Chondrocyte (in vitro differentiated cells): ENCODE measurements around the gene TECPR1. TPM values are rescaled to one million over a fixed set of nuclear protein-coding genes. Genes with fewer than 3 reads are reported as not detected.

Experiments used
- DNase-seq: peaks from one replicate; pipeline ENCODE4 v3.0.0; 2021; ENCODE audit warnings: mixed read lengths, low spot score
- H3K27ac Mint-ChIP-seq: one replicate; pipeline ENCODE4 v1.8.0; 2021; ENCODE audit warnings: mild to moderate bottlenecking, moderate library complexity, mixed read lengths; ENCODE audit not compliant: unreplicated experiment
- H3K27me3 Mint-ChIP-seq: 2 replicates; pipeline ENCODE4 v1.8.0; 2021; ENCODE audit warnings: low read depth, mixed read lengths
- H3K36me3 Mint-ChIP-seq: 2 replicates; pipeline ENCODE4 v1.8.0; 2021; ENCODE audit warnings: low read depth, mixed read lengths
- H3K4me1 Mint-ChIP-seq: 2 replicates; pipeline ENCODE4 v1.8.0; 2021; ENCODE audit warnings: low read depth, mild to moderate bottlenecking, mixed read lengths
- H3K4me3 Mint-ChIP-seq: one replicate; pipeline ENCODE4 v1.8.0; 2021; ENCODE audit warnings: mild to moderate bottlenecking, moderate library complexity, mixed read lengths; ENCODE audit not compliant: unreplicated experiment
- H3K9me3 Mint-ChIP-seq: 2 replicates; pipeline ENCODE4 v1.8.0; 2021; ENCODE audit warnings: low read depth, mixed read lengths
- total RNA-seq: library from RNA; stranded (reverse); gene quantifications from 3 replicates; pipeline ENCODE4 v1.2.1, GENCODE V29; 2021
- TF ChIP-seq, protein P1 (sequence below): fragments of 200-600 bp; sonication (generic); IDR thresholded peaks from 2 replicates; pipeline ENCODE4 v1.5.0; 2021; ENCODE audit warnings: antibody characterized with exemption, mild to moderate bottlenecking, moderate library complexity

The TECPR1 gene
- total RNA-seq, 1 donor from 2014 or later = 27.3 TPM

DNA sequence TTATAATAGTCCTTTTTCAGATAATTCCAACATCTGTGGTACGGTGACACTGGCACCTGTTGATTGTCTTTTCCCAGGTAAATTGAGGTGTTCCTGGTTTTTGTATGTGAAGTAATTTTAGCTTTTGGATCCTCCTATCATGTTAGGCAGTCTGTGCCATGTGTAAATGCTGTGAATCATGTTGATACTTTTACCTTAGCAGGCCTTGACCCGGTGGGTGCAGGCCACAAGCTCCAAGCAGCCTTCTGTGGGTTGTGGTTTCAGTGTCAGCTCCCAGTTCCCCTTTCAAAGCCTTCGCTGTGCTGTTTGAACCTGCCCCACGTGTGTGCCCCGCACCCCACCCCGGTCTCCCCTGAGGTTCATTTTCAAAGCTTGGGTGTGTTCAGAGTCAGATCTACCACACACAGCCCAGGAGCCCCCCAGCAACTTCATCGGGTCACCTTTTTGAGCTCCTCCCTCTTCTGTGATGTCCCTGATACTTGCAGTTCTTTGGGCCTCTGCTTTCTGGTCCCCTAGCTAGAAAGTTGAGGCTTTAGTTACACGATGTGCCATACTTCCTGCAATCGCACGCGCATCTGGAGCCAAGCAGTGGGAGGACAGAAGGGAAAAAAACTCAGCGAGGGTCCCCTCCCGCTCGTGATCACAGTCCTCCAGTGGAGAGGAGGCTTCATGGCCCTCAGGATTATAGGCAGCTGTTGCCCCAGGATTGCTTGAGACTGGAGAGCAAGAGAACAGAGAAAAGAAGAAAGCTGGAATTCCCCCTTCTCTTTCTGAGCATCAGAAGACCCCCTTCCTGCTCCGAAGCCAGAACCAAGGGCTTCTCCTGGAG lies 49.5 kb downstream of the TECPR1 start:
- peaks cover 16% of the 10 kb centered on the region for H3K36me3 Mint-ChIP-seq
- TF ChIP-seq, protein P1, sequence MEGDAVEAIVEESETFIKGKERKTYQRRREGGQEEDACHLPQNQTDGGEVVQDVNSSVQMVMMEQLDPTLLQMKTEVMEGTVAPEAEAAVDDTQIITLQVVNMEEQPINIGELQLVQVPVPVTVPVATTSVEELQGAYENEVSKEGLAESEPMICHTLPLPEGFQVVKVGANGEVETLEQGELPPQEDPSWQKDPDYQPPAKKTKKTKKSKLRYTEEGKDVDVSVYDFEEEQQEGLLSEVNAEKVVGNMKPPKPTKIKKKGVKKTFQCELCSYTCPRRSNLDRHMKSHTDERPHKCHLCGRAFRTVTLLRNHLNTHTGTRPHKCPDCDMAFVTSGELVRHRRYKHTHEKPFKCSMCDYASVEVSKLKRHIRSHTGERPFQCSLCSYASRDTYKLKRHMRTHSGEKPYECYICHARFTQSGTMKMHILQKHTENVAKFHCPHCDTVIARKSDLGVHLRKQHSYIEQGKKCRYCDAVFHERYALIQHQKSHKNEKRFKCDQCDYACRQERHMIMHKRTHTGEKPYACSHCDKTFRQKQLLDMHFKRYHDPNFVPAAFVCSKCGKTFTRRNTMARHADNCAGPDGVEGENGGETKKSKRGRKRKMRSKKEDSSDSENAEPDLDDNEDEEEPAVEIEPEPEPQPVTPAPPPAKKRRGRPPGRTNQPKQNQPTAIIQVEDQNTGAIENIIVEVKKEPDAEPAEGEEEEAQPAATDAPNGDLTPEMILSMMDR = no peak
- no peak overlapping the region for H3K27ac Mint-ChIP-seq
- no peak overlapping the region for H3K4me3 Mint-ChIP-seq
- H3K27me3 Mint-ChIP-seq = no peaks in the 10 kb centered on the region
- DNase-seq = no peak
- peaks cover 5% of the 10 kb centered on the region for H3K9me3 Mint-ChIP-seq
- peaks cover 9% of the 10 kb centered on the region for H3K4me1 Mint-ChIP-seq

DNA sequence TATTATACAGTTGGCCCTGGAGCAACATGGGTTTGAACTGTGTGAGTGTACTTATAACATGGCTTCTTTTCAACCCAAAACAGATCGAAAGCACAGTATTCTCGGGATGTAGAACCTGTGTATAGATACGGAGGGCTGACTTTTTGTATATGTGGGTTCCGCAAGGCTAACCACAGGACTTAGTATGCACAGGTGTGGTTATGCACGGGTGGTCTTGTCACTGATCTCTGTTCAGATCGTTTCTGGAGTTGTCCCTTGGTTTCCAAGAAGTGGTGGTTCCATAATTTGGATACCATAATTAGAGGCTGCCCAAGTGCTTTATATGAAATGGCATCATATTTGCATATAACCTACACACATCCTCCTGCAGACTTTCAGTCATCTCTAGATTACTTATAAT lies 51.7 kb downstream of the TECPR1 start:
- TF ChIP-seq, protein P1 = no peak
- H3K9me3 Mint-ChIP-seq = peaks cover 5% of the 10 kb centered on the region
- no peak for DNase-seq

DNA sequence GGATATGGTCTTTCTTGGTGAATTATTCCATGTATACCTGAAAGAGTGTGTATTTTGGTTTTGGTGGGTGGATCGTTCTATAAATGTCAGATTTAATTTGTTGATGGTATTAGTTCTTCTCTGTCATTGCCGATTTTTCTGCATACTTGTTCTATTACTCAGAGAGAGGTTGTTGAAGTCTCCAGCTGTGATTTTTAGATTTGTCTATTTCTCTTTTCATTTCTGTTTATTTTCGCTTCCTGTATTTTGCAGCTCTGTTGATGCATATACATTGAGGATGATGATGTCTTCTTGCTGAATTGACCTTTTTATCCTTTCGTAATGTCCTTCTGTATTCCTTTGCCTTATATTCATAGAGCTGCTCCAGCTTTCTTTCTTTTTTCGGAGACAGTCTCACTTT lies 52.9 kb downstream of the TECPR1 start:
- no peak overlapping the region for H3K4me3 Mint-ChIP-seq
- H3K27me3 Mint-ChIP-seq = no peaks in the 10 kb centered on the region
- H3K27ac Mint-ChIP-seq = no peak overlapping the region
- peaks cover 5% of the 10 kb centered on the region for H3K9me3 Mint-ChIP-seq
- H3K36me3 Mint-ChIP-seq = peaks cover 8% of the 10 kb centered on the region
- DNase-seq = no peak
- TF ChIP-seq, protein P1 = no peak
- peaks cover 25% of the 10 kb centered on the region for H3K4me1 Mint-ChIP-seq

More for the DNA sequence above, 51.7 kb downstream of the TECPR1 start:
- no peak overlapping the region for H3K27ac Mint-ChIP-seq
- no peaks in the 10 kb centered on the region for H3K27me3 Mint-ChIP-seq
- no peak overlapping the region for H3K4me3 Mint-ChIP-seq
- peaks cover 15% of the 10 kb centered on the region for H3K4me1 Mint-ChIP-seq
- H3K36me3 Mint-ChIP-seq = peaks cover 12% of the 10 kb centered on the region

DNA sequence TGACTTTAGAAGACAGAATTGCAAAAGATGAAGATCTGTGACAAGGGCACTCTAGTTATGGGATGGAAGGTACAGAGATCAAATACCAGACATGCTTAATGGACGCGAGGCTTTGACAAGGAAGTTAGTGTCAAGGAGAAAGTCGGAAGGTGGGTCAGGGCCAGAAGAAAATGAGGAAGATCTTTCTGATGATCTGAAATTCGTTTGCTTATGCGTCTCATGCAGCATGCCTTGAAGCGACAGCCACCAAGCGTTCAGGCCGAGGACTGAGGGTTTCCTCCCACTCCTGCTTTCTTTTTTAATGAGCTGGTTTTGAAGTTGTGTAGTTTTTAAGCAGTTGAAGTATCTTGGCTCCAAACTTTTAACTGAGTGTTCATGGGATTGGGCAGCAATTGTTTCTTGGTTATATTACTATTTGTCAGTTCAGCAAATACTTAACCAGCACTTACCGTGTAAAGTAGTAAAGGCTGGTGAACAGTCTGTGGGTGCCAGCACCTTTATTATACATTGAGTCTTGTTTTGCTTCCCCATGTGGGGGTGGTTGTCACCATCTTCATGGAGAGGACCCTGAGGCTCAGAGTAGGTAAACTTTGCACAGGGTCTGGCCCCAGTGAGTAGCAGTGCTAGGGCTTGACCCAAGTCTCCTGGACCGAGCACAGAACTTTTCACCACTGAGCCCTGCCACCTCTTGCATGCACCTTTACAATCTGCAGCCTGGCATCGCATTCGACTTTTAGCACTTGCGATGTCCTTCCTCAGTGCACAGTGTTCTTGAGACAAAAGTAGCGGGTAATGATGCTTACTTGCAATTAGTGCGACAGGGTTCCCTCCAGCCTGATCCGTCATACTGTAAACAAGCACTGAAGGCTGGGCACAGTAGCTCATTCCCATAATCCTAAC lies 55.1 kb downstream of the TECPR1 start:
- Mint-ChIP-seq H3K27ac (no peak overlapping the region), H3K4me1 (peaks cover 29% of the 10 kb centered on the region), H3K4me3 (no peak overlapping the region), H3K9me3 (peaks cover 5% of the 10 kb centered on the region), H3K36me3 (peaks cover 14% of the 10 kb centered on the region), H3K27me3 (no peaks in the 10 kb centered on the region)
- no peak for DNase-seq
- TF ChIP-seq, protein P1 = no peak
